Panc1 (cell line): ENCODE results near the gene SLC2A5. TPM values are rescaled to one million over a fixed set of nuclear protein-coding genes. Genes with fewer than 3 reads are reported as not detected.
"Not testable (repeated sequence)": the region's sequence is repeated elsewhere in the genome, so short reads cannot be mapped to it uniquely, and the experiment has no call there.

ENCODE experiments used
- ATAC-seq: fragments of 200-7000 bp; cut with Tn5 transposase; 2 replicates; pipeline ENCODE4 v1.9.1; 2020; ENCODE audit warnings: mild to moderate bottlenecking, moderate library complexity
- BruUV-seq: library from RNA; stranded (reverse); fragments of 400-500 nt; replicated peaks from 2 replicates; lab custom pipeline; 2021; lab: Mats Ljungman, UMichigan
- CTCF ChIA-PET: fragments of 300-600 bp; sonication (Branson Sonifier 250); formaldehyde crosslinking; loops from one replicate; lab custom pipeline; 2022; ENCODE audit warnings: antibody characterized with exemption; lab: Charles Lee
- POLR2A ChIA-PET: fragments of 300-600 bp; sonication (Branson Sonifier 250); formaldehyde crosslinking; loops from one replicate; lab custom pipeline; 2022; ENCODE audit warnings: antibody characterized with exemption; lab: Charles Lee
- DNase-seq: peaks from one replicate; pipeline ENCODE4 v3.0.0-alpha.2; 2010; ENCODE audit warnings: low read depth, low spot score
- H3K27ac ChIP-seq: 2 replicates; pipeline ENCODE4 v1.5.1; 2011; ENCODE audit warnings: mild to moderate bottlenecking, low read length, inconsistent platforms
- H3K27me3 ChIP-seq: fragments of 200-500 bp; sonication (Bioruptor generic); 2 replicates; pipeline ENCODE4 v1.6.0; 2014; ENCODE audit warnings: low read length, inconsistent platforms; ENCODE audit not compliant: control insufficient read depth, insufficient read depth
- H3K36me3 ChIP-seq: fragments of 200-500 bp; sonication (Bioruptor generic); 2 replicates; pipeline ENCODE4 v1.5.1; 2014; ENCODE audit warnings: inconsistent platforms, mild to moderate bottlenecking, low read length, moderate library complexity; ENCODE audit not compliant: control insufficient read depth, insufficient read depth
- H3K4me1 ChIP-seq: 2 replicates; pipeline ENCODE4 v1.5.1; 2011; ENCODE audit warnings: inconsistent platforms, mild to moderate bottlenecking, low read length, moderate library complexity; ENCODE audit not compliant: control insufficient read depth, insufficient read depth
- H3K4me3 ChIP-seq, 2 experiments: 2 replicates each; pipeline ENCODE4 v1.5.1; 2011 to 2012; ENCODE audit warnings: low read depth in 2 of 2, low read length in 2 of 2, mild to moderate bottlenecking in 2 of 2, inconsistent platforms in 1 of 2, moderate library complexity in 1 of 2
- H3K9me3 ChIP-seq: fragments of 200-500 bp; sonication (Bioruptor generic); 2 replicates; pipeline ENCODE4 v1.5.1; 2014; ENCODE audit warnings: low read depth, mild to moderate bottlenecking, inconsistent platforms, low read length, moderate library complexity; ENCODE audit not compliant: control insufficient read depth, insufficient read depth
- POLR2AphosphoS5 ChIP-seq: IDR thresholded peaks from 2 replicates; pipeline ENCODE4 v1.6.1; 2012; ENCODE audit warnings: mild to moderate bottlenecking, low read depth, low read length, moderate library complexity
- SIN3A ChIP-seq: IDR thresholded peaks from 2 replicates; pipeline ENCODE4 v1.6.1; 2012; ENCODE audit warnings: low read depth, mild to moderate bottlenecking, low read length, moderate library complexity, borderline replicate concordance; ENCODE audit not compliant: insufficient read depth
- TCF7L2 ChIP-seq: IDR thresholded peaks from 2 replicates; pipeline ENCODE4 v1.6.1; 2011; ENCODE audit warnings: mild to moderate bottlenecking, low read depth, low read length, inconsistent platforms
- in situ Hi-C: cut with HindIII; loops from 2 replicates; pipeline ENCODE4 v1.10.0; 2016; ENCODE audit warnings: low sequenced_read_pairs, low pct_unique_long_range_greater_than_20kb
- intact Hi-C: fragments of 100-400 bp; cut with micrococcal nuclease; formaldehyde crosslinking; loops from one replicate; pipeline ENCODE4 v1.10.0; 2022; ENCODE audit not compliant: unreplicated experiment
- total RNA-seq: library from RNA; stranded (reverse); gene quantifications from one replicate; pipeline ENCODE4 v1.2.1, GENCODE V29; 2021; ENCODE audit not compliant: unreplicated experiment
- TF ChIP-seq, protein P1 (sequence below): fragments of 450-650 bp; IDR thresholded peaks from 2 replicates; pipeline ENCODE4 v1.5.1; 2017; ENCODE audit warnings: mild to moderate bottlenecking
- TF ChIP-seq, protein P2 (sequence below), 2 experiments: IDR thresholded peaks; 2 replicates each; pipeline ENCODE4 v1.6.1; 2011 to 2012; ENCODE audit warnings: low read depth in 2 of 2, control low read depth in 1 of 2, low read length in 1 of 2, mild to moderate bottlenecking in 1 of 2, moderate library complexity in 1 of 2; ENCODE audit not compliant: insufficient read depth in 1 of 2

The SLC2A5 gene
- total RNA-seq, 1 experiment from 2014 or later, result 0.26 TPM

DNA sequence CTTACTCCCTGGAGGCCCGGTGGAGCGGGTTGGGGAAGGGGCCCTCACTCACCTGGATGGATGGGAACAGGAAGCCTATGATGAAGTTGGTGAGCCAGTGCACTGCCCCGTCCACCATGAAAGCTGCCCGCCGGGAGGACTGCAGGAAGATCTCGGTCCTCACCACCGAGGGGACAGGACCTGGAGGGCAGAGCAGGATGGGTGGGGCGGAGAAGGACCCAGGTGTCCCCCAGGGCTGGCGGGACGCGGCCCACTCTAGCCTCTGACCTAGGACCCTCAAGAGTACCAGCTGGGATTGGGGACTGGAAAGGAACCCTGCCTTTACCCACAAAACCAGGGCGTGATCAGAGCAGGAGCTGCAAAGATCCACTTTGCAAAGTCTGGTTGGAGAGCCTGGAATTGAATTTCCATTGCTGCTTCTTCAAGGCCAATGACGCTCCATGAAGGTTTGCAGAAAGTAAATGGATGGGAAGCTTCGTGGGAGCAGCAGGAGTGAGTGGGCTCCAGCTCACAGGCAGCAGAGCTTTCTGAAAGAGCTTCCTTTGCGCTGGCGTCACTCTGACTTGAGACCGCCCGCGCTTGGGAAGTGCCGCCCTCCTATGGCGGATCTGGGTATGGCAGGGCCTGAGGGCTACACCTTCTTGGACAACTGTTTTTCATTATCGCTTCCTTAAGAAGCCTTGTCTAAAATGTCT lies 64.6 kb downstream of the SLC2A5 start:
- Histone ChIP-seq H3K27ac (no peak overlapping the region), H3K4me3 (no peak overlapping the region), H3K4me1 (no peaks in the 10 kb centered on the region), H3K36me3 (no peaks in the 10 kb centered on the region), H3K9me3 (no peaks in the 10 kb centered on the region), H3K27me3 (no peaks in the 10 kb centered on the region)
- CTCF ChIA-PET, result interaction anchor here (0.6 to 2.4 kb wide), 22 partner anchors 10 to 484 kb away, joined by 3 to 30 read pairs (median 5); no protein-coding TSS in a partner anchor
- in situ Hi-C loops (no loop called here), intact Hi-C loops (loop anchor here (1.0 kb wide), 2 partner anchors 87 to 96 kb away; no protein-coding TSS in a partner anchor)
- TF ChIP-seq, protein P1, sequence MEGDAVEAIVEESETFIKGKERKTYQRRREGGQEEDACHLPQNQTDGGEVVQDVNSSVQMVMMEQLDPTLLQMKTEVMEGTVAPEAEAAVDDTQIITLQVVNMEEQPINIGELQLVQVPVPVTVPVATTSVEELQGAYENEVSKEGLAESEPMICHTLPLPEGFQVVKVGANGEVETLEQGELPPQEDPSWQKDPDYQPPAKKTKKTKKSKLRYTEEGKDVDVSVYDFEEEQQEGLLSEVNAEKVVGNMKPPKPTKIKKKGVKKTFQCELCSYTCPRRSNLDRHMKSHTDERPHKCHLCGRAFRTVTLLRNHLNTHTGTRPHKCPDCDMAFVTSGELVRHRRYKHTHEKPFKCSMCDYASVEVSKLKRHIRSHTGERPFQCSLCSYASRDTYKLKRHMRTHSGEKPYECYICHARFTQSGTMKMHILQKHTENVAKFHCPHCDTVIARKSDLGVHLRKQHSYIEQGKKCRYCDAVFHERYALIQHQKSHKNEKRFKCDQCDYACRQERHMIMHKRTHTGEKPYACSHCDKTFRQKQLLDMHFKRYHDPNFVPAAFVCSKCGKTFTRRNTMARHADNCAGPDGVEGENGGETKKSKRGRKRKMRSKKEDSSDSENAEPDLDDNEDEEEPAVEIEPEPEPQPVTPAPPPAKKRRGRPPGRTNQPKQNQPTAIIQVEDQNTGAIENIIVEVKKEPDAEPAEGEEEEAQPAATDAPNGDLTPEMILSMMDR, result peak; percentile 98
- TF ChIP-seq SIN3A (no peak), POLR2AphosphoS5 (no peak)
- TF ChIP-seq, protein P2, sequence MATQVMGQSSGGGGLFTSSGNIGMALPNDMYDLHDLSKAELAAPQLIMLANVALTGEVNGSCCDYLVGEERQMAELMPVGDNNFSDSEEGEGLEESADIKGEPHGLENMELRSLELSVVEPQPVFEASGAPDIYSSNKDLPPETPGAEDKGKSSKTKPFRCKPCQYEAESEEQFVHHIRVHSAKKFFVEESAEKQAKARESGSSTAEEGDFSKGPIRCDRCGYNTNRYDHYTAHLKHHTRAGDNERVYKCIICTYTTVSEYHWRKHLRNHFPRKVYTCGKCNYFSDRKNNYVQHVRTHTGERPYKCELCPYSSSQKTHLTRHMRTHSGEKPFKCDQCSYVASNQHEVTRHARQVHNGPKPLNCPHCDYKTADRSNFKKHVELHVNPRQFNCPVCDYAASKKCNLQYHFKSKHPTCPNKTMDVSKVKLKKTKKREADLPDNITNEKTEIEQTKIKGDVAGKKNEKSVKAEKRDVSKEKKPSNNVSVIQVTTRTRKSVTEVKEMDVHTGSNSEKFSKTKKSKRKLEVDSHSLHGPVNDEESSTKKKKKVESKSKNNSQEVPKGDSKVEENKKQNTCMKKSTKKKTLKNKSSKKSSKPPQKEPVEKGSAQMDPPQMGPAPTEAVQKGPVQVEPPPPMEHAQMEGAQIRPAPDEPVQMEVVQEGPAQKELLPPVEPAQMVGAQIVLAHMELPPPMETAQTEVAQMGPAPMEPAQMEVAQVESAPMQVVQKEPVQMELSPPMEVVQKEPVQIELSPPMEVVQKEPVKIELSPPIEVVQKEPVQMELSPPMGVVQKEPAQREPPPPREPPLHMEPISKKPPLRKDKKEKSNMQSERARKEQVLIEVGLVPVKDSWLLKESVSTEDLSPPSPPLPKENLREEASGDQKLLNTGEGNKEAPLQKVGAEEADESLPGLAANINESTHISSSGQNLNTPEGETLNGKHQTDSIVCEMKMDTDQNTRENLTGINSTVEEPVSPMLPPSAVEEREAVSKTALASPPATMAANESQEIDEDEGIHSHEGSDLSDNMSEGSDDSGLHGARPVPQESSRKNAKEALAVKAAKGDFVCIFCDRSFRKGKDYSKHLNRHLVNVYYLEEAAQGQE (IDR thresholded peaks at IDR 0.05; ENCODE audit: insufficient read depth in 1 of 2, low read depth in 2 of 2, low read length in 1 of 2), result no peak
- no TSS peak for BruUV-seq
- POLR2A ChIA-PET, result interaction anchor here (0.6 to 0.8 kb wide), 3 partner anchors 88 to 194 kb away, joined by 6 to 15 read pairs (median 8); no protein-coding TSS in a partner anchor
- ATAC-seq (peak; percentile 93), DNase-seq (no peak)

DNA sequence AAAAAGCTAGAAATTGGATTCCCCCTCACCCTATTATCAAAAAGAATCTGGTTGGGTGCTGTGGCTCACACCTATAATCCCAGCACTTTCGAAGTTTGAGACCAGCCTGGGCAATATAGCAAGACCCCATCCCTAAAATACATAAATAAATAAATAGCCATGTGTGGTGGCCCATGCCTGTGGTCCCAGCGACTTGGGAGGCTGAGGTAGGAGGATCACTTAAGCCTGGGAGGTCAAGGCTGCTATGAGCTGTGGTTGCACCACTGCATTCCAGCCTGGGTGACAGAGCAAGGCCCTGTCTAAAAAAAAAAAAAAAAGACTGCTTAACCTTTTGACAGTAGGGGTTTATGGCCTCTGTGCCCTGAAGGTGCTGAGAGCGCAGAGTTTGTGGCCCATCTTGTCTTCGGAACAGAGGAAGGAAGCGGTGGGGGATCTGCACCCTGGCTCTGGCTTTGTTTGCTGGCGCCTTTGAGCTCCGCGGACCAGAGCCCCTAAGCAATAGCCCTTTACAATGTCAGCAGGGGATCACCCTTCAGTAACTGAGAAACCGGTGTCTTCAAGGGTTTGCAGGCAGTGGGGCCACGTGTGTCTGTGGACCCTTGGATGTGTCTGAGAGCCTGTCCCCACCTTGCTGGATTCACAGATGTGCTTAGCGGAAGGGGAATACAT lies 65.3 kb downstream of the SLC2A5 start:
- BruUV-seq, result no TSS peak
- Histone ChIP-seq H3K4me3 (no peak overlapping the region), H3K9me3 (no peaks in the 10 kb centered on the region), H3K27me3 (no peaks in the 10 kb centered on the region), H3K27ac (no peak overlapping the region), H3K4me1 (no peaks in the 10 kb centered on the region), H3K36me3 (no peaks in the 10 kb centered on the region)
- in situ Hi-C loops (no loop called here), intact Hi-C loops (no loop called here)
- ChIA-PET CTCF (interaction anchor here (0.6 to 2.4 kb wide), 8 partner anchors 8 to 155 kb away, joined by 3 to 30 read pairs (median 5); no protein-coding TSS in a partner anchor), POLR2A (interaction anchor here (0.6 kb wide), 2 partner anchors 87 to 98 kb away, joined by 5 to 15 read pairs; no protein-coding TSS in a partner anchor)
- TF ChIP-seq, protein P1, result no peak
- no peak for TF ChIP-seq POLR2AphosphoS5
- TF ChIP-seq TCF7L2, result no peak
- TF ChIP-seq, protein P2 (IDR thresholded peaks at IDR 0.05; ENCODE audit: insufficient read depth in 1 of 2, low read depth in 2 of 2, low read length in 1 of 2), result no peak
- no peak for TF ChIP-seq SIN3A
- ATAC-seq (no peak), DNase-seq (no peak)

DNA sequence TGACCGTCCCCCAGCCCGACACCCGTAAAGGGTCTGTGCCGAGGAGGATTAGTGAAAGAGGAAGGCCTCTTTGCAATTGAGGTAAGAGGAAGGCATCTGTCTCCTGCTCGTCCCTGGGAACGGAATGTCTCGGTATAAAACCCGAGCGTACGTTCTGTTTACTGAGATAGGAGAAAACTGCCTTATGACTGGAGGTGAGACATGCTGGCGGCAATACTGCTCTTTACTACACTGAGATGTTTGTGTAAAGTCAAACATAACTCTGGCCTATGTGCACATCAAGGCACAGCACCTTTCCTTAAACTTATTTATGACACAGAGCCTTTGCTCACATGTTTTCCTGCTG lies 67.2 kb downstream of the SLC2A5 start:
- in situ Hi-C loops, POLR2A ChIA-PET, H3K9me3 ChIP-seq, H3K4me3 ChIP-seq, intact Hi-C loops, H3K4me1 ChIP-seq, CTCF ChIA-PET, H3K27me3 ChIP-seq, DNase-seq, BruUV-seq, ATAC-seq, H3K27ac ChIP-seq, H3K36me3 ChIP-seq: not testable (repeated sequence)
